GM19395 (cell line): ENCODE results near the gene TF.
"Not testable (repeated sequence)": the region's sequence is repeated elsewhere in the genome, so short reads cannot be mapped to it uniquely, and the experiment has no call there.

Source experiments
- ATAC-seq: cut with Tn5 transposase; IDR thresholded peaks from one replicate; pipeline ENCODE4 v1.9.1; 2021; ENCODE audit warnings: mild to moderate bottlenecking, moderate library complexity; ENCODE audit not compliant: unreplicated experiment

TF gene

GRCh38 chr3:133745981-133746711, at the start of gene TF:
TSS of gene TF (plus strand) at chr3:133746393. CDS start at chr3:133746441, 48 bp downstream.
- no peak for ATAC-seq

- ATAC-seq: no peak
Observed at GRCh38 chr3:133697960-133698359, 48.2 kb upstream of the TF start.

DNA sequence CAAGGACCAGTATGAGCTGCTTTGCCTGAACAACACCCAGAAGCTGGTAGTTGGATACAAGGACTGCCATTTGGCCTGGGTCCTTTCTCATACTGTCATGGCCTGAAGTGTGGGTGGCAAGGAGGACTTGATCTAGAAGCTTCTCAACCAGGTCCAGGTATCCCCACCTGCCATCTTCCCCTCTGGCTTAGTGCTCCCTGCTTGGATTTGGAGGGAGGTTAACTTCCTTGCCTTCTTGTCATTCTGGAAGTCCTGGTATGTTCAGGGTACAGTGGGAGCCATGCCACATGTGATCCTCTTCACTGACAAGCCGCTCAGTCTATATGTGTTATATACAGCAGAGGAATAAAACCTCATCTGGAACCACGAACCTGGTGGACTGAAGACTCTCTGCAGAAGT, 46.7 kb upstream of the TF start:
- ATAC-seq: no peak

- no peak for ATAC-seq
Observed at GRCh38 chr3:133699903-133700302, 46.3 kb upstream of the TF start.

- no peak for ATAC-seq
Observed at GRCh38 chr3:133700351-133700750, 45.8 kb upstream of the TF start.

DNA sequence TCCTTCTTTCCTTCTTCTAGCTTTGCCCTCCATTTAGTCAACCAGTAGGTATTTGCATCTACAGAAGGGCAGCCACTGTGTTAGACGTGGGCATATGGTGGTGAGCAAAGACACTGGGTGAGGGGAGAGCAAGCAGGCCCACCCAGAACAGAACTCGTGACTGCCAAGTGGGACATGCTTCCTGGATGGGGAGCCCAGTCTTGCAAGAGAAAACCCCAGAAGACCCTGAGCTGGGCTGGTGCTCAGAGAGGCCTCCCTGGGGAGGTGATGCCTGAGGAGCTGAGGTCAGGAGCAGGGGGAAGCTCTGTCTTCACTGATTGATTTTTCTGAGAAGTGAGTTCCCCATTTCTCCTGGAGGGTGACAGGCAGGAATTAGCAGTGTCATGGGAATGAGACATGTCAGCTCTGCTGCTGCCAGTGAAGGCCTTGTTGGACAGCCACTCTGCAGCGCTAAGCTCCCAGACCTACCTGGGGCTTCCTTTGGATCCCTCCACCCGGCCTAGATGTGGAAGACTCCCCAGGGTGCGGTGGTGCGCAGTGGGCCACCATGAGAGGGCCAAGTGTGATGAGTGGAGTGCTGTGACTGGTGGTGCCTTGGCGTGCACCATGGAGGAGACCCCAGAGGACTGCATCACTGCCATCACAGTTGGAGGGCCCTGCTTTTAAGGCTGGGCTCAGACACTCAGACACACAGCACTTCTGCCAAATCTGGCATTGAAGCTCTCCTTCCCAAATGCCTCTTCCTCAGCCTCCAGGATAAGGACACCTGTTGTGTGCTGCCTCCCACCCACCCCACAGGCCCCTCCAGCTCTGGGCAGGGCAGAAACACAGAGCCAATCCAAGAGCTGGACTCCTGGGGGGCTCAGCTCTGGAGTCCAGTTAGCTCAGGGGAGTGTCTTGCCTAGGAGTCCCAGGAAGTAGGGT, 44.5 kb upstream of the TF start:
- ATAC-seq: no peak

- ATAC-seq: no peak
Observed at GRCh38 chr3:133703915-133704314, 42.3 kb upstream of the TF start.

DNA sequence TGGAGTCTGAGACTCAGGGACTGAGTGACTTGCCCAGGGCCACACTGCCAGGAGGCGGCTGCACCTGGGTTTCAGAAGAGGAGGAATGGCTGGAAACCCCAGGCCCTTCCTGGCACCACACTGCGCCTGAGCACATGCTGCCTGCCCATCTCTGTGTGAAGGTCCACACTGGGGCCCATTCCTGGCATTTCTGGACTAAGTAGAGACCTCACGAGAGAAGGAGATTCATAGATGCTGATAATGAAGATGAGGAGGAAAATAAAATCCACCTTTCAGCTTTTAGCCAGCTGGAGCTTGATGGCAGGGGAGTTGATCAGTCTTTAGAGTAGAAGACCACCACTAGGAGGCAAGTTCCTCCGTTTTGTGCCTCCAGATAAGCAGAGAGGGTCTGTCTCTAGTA, 40.2 kb upstream of the TF start:
- no peak for ATAC-seq

DNA sequence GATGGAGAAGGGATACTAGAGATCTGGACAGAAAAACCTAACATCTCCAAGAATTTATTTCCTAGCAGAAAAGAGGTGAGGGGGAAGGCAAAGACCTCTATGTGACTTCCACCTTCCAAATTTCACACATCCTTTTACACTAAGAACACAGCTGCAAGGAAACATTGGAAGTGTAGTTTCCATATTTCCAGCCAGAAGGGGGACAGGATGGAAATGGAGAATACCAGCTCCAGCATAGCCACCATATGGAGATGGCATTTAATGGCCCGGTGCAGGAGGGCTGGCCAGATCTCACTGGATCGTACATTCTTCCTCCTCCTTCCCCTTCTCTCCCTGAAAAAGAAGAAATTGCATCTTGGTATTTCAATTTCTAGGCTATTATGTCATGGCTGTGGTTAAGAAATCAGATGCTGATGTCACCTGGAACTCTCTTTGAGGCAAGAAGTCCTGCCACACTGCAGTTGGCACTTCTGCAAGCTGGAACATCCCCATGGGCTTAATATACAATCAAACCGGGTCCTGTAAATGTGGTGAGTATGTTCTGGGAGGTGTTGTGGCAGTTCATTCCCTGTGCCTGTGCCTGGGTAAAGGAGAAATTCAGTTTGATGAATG, 36.9 kb upstream of the TF start:
- ATAC-seq: no peak

- ATAC-seq: no peak
Observed at GRCh38 chr3:133711013-133711412, 35.2 kb upstream of the TF start.

GRCh38 chr3:133712017-133712416, 34.2 kb upstream of the TF start:
- ATAC-seq: no peak

DNA sequence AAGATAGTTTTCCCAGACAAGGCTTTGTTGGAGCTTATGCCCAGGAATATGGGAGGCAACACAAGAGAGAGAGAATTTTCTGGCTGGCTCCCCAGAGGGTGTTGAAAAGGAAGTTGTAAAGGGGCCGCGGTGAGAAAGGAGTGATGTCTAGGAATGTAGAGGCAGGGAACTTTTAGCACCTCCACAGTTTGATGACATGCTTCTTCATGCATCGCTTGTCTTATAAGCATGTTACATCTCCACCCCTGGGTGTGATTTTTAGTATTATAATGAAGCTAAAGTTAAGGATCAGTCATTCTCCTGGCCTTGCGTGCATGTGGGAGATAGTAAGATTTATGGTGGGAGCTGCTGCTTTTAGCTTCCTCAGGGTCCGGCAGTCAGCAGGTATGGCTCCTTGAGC, 32.8 kb upstream of the TF start:
- ATAC-seq: no peak

GRCh38 chr3:133717424-133717823, 28.8 kb upstream of the TF start:
- no peak for ATAC-seq

GRCh38 chr3:133722935-133723334, 23.3 kb upstream of the TF start:
- no peak for ATAC-seq

DNA sequence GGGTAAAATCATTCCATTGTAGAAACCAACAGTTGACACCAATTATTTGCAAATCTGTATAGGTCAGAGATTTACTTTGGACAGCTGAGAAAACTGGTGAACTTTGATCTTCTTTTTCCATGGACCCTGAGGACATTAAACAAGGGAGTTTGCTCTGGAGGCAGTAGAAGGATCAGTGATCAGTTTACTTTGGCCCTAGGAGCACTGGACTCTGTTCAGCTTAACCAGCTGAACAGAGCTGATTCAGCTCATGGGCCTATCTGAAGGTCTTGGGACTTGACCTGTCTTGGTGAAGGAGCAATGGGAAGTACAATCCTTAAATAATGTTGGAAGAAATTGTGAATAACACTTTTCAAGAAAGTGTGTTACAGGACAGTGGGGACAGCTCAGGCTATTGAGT, 15.2 kb upstream of the TF start:
- no peak for ATAC-seq

DNA sequence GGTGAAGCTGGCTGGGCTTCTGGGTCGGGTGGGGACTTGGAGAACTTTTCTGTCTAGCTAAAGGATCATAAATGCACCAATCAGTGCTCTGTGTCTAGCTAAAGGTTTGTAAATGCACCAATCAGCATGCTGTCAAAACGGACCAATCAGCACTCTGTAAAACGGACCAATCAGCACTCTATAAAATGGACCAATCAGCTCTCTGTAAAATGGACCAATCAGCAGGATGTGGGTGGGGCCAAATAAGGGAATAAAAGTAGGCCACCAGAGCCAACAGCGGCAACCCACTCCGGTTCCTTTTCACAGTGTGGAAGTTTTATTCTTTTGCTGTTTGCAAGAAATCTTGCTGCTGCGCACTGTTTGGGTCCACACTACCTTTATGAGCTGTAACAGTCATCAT, 14.0 kb upstream of the TF start:
- not testable (repeated sequence) for ATAC-seq

- ATAC-seq: no peak
Observed at GRCh38 chr3:133733226-133733625, 13.0 kb upstream of the TF start.

DNA sequence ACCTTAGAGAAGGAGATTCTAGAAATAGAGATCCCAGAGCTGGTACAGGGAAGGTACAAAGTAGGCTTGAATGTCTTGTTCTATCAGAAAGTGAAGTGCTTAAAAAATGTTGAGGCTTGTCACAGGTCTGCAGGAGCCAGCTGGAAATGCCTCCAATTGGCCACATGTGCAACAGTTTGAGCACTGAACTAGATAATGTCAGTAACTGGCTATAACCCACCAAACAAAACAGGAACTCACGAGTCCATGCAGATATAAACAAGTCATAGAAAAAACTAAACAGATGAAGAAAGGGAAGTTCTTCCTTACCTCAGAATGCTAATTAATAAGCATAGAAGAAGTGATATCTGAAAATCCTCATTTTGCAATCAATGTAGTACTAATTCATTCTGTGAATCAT, 11.9 kb upstream of the TF start:
- no peak for ATAC-seq

DNA sequence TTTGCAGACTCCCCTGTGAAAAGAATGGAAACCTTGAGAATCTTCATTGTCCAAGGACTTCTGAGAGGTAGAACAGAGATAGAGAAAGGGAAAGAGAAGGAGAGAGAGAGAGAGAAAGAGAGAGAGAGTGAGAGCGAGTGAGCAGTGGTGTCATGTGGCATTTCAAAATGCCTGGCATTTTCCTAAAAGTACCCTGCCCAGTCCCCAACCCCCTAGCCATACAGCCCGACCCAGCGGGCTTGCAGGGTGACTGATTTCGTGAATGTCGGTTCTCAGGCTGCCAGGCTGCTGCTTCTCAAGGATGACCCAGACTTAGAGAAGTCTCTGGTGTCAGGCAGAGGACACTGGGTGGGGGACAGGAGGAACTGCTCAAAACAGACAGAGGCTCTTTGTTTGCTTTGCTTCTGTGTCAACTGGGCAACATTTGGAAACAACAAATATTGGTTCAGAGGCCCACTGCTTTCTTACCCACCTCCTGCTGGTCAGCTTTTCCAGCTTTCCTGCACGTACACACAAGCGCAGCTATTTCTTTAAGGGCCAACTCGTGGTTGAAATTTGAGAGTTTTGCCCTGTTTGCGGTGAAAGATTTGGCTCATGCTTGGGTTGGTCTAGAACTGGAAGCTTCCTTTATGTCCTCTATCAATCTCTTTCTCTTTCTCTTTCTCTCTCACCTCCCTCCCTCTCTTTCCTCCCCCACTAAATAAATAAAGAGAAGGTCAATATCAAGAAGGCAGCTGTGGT, 3.7 kb upstream of the TF start:
- ATAC-seq: no peak

GRCh38 chr3:133744241-133744640, 2.0 kb upstream of the TF start:
- no peak for ATAC-seq

GRCh38 chr3:133745108-133745507, 1.1 kb upstream of the TF start:
- ATAC-seq: no peak
